Endothelial cell of umbilical vein (primary cell): ENCODE results near the gene SSRP1.
"Not testable (repeated sequence)": the region's sequence is repeated elsewhere in the genome, so short reads cannot be mapped to it uniquely, and the experiment has no call there.

Experiments used
- EZH2 ChIP-seq: IDR thresholded peaks from 2 replicates; pipeline ENCODE4 v1.6.1; 2012; ENCODE audit warnings: borderline replicate concordance, low read depth, mild to moderate bottlenecking, moderate library complexity, low read length, inconsistent platforms; ENCODE audit not compliant: severe bottlenecking
- FOS ChIP-seq: IDR thresholded peaks from 2 replicates; pipeline ENCODE4 v1.6.1; 2011; ENCODE audit warnings: mild to moderate bottlenecking, low read length, moderate library complexity, borderline replicate concordance; ENCODE audit not compliant: insufficient read depth
- MYC ChIP-seq: IDR thresholded peaks from one replicate; pipeline ENCODE4 v1.6.1; 2011; ENCODE audit warnings: mild to moderate bottlenecking, low read depth, low read length
- POLR2A ChIP-seq: IDR thresholded peaks from 2 replicates; pipeline ENCODE4 v1.6.1; 2012; ENCODE audit warnings: low read depth, mild to moderate bottlenecking, control low read depth, low read length
- POLR2AphosphoS5 ChIP-seq: IDR thresholded peaks from 2 replicates; pipeline ENCODE4 v1.6.1; 2012; ENCODE audit warnings: low read depth, mild to moderate bottlenecking, control low read depth, low read length, moderate library complexity; ENCODE audit not compliant: insufficient read depth
- TF ChIP-seq, protein P1 (sequence below): IDR thresholded peaks from 2 replicates; pipeline ENCODE4 v1.6.1; 2011; ENCODE audit not compliant: insufficient read depth, insufficient read length
- TF ChIP-seq, protein P2 (sequence below), 2 donors: IDR thresholded peaks; 1 replicate in 1 of 2; 2 replicates in 1 of 2; pipeline ENCODE4 v1.5.1; 2011; ENCODE audit warnings: low read length in 2 of 2, mild to moderate bottlenecking in 2 of 2, moderate library complexity in 2 of 2, control low read depth in 1 of 2, inconsistent platforms in 1 of 2, low read depth in 1 of 2; ENCODE audit not compliant: insufficient read depth in 1 of 2; ENCODE audit errors: extremely low read depth in 1 of 2

DNA sequence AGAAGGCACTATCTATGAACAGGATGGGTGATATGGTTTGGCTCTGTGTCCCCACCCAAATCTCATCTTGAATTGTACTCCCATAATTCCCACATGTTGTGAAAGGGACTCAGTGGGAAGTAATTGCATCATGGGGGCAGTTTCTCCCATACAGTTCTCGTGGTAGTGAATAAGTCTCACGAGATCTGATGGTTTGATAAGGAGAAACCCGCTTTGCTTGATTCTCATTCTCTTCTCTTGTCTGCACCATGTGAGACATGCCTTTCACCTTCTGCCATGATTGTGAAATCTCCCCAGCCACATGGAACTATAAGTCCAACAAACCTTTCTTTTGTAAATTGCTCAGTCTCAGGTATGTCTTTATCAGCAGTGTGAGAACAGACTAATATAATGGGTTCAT, 39.5 kb downstream of the SSRP1 start:
- TF ChIP-seq, protein P1, sequence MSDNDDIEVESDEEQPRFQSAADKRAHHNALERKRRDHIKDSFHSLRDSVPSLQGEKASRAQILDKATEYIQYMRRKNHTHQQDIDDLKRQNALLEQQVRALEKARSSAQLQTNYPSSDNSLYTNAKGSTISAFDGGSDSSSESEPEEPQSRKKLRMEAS = not testable (repeated sequence)
- not testable (repeated sequence) for TF ChIP-seq POLR2A, POLR2AphosphoS5, EZH2, FOS, MYC
- TF ChIP-seq, protein P2, sequence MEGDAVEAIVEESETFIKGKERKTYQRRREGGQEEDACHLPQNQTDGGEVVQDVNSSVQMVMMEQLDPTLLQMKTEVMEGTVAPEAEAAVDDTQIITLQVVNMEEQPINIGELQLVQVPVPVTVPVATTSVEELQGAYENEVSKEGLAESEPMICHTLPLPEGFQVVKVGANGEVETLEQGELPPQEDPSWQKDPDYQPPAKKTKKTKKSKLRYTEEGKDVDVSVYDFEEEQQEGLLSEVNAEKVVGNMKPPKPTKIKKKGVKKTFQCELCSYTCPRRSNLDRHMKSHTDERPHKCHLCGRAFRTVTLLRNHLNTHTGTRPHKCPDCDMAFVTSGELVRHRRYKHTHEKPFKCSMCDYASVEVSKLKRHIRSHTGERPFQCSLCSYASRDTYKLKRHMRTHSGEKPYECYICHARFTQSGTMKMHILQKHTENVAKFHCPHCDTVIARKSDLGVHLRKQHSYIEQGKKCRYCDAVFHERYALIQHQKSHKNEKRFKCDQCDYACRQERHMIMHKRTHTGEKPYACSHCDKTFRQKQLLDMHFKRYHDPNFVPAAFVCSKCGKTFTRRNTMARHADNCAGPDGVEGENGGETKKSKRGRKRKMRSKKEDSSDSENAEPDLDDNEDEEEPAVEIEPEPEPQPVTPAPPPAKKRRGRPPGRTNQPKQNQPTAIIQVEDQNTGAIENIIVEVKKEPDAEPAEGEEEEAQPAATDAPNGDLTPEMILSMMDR (IDR thresholded peaks at IDR 0.05; ENCODE audit: extremely low read depth in 1 of 2, insufficient read depth in 1 of 2, low read depth in 1 of 2, low read length in 2 of 2) = not testable (repeated sequence)
